Spinal cord (tissue), 10 donors: ENCODE data around the gene HS3ST3B1. TPM values are rescaled to one million over a fixed set of nuclear protein-coding genes. Genes with fewer than 3 reads are reported as not detected.

Source experiments
- DNase-seq, 6 donors: peaks; one replicate each; pipeline versions ENCODE4 v3.0.0 to v3.0.0-alpha.2; 2013 to 2015; ENCODE audit warnings: low spot score in 6 of 6, low read depth in 4 of 6
- H3K27ac ChIP-seq: one replicate; pipeline ENCODE4 v1.5.1; 2013; ENCODE audit warnings: low read depth, low read length, control low read depth
- H3K27me3 ChIP-seq: one replicate; pipeline ENCODE4 v1.6.1; 2013; ENCODE audit warnings: low read length; ENCODE audit not compliant: control insufficient read depth, insufficient read depth
- H3K36me3 ChIP-seq: one replicate; pipeline ENCODE4 v1.6.1; 2013; ENCODE audit warnings: low read length; ENCODE audit not compliant: control insufficient read depth, insufficient read depth
- H3K4me1 ChIP-seq: one replicate; pipeline ENCODE4 v1.6.1; 2013; ENCODE audit warnings: low read length; ENCODE audit not compliant: control insufficient read depth, insufficient read depth
- H3K4me3 ChIP-seq: one replicate; pipeline ENCODE4 v1.5.1; 2013; ENCODE audit warnings: low read depth, low read length, control low read depth
- H3K9me3 ChIP-seq: one replicate; pipeline ENCODE4 v1.6.1; 2013; ENCODE audit warnings: low read length; ENCODE audit not compliant: control insufficient read depth, insufficient read depth
- WGBS: methylation state at CpG from one replicate; pipeline ENCODE4 v1.1.5; 2013; ENCODE audit warnings: missing lambda C conversion rate; ENCODE audit not compliant: insufficient coverage; 5-methylcytosine and 5-hydroxymethylcytosine counted together
- polyA plus RNA-seq, 2 donors: library from polyadenylated mRNA; unstranded; fragments of 120-200 nt; gene quantifications; one replicate each; pipeline ENCODE4 v1.2.1, GENCODE V29; 2013; ENCODE audit not compliant: insufficient read length in 2 of 2
- total RNA-seq, 2 donors: library from RNA; depleted of rRNA in 1 of 2; stranded (reverse); fragments of 120-200 nt in 1 of 2; fragments of >200 nt in 1 of 2; gene quantifications; one replicate each; pipeline versions ENCODE4 v1.2.3 to v1.2.4, GENCODE V29; 2013 to 2014
- donor health status: healthy.

The HS3ST3B1 gene
- total and polyA plus RNA-seq, 4 donors: 3.9 to 9.0 (median 7.5) TPM

DNA sequence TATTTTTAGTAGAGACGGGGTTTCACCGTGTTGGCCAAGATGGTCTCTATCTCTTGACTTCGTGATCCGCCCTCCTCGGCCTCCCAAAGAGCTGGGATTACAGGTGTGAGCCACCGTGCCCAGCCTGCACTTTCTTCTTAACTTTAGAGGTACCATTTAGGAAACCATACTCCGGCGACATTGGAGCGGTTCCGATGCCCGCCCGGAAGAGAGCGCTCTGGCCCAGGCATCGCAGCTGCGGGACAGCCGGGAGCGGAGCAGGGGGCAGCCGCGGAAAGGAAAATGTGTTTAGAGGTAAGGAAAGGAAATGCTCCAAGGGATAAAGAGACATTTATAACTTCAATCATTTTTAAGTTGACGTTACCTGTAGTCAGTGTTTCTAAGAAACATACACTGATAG lies 6.0 kb upstream of the HS3ST3B1 start:
- peaks cover 57% of the 10 kb centered on the region for H3K27me3 ChIP-seq
- no peak overlapping the region for H3K4me3 ChIP-seq
- DNase-seq: no peak
- peaks cover 33% of the 10 kb centered on the region for H3K4me1 ChIP-seq
- H3K27ac ChIP-seq: no peak overlapping the region
- whole genome bisulfite sequencing: 63% methylated on average over 6 of the region's 20 CpGs
- no peaks in the 10 kb centered on the region for H3K36me3 ChIP-seq
- H3K9me3 ChIP-seq: no peaks in the 10 kb centered on the region

DNA sequence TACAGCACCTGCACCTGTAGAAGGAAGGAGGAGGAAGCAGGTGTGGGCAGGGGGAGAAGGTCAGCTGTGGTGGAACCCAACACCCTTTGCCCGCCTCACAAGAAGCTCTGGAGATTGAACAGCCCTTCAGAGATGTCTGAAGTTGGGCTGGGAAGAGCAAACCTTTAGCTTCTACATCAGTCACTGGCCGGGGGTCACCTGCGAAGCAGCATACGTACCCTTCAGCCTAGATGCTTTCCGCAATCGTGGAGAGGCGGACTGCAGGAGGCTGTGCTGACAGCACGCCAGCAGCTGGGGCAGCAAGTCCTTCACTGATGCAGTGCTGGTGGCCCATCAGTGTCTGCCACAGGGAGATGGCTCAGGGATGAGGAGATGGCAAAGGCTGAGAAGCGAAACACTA lies 5.2 kb upstream of the HS3ST3B1 start:
- 90% methylated on average over 8 of the region's 9 CpGs for WGBS

DNA sequence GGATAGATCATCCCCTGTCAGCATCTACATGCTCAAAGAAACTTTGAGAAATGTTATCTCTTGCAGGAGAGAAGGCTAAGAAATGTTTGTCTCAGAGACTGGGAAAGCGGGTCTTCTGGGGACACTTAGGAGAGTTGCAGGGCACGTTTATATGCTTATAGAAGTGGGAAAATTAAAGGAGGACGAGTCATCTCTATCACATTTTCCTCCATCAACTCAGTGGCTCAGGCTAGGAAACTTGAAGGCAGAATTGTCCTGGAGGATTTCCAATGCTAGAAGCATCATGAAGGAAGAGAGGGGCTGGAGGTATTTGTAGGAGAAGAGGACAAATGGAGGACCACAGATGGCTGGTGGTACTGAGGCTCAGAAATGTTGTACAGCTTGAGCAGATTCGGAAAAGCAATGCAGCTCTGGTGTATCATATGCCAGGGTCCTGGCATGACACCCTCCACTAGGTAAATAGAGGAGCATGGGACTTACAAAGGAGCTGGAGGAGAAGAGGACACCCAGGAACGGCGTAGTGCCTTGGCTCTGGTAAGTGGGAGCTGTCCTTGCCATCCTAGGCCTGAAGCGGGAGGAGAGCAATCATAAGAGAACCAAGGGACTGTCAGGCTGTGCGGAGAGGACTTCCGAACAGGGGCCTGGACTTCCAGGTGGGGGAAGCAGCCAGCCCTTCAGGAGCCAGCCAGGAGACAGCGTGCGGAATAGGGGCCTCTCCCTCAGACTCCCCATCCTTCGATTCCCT lies 4.5 kb upstream of the HS3ST3B1 start:
- H3K9me3 ChIP-seq: no peaks in the 10 kb centered on the region
- peaks cover 70% of the 10 kb centered on the region for H3K27me3 ChIP-seq
- no peak overlapping the region for H3K27ac ChIP-seq
- WGBS: 65% methylated on average over 10 of the region's 12 CpGs
- H3K4me1 ChIP-seq: peaks cover 44% of the 10 kb centered on the region
- H3K36me3 ChIP-seq: no peaks in the 10 kb centered on the region
- DNase-seq: no peak
- no peak overlapping the region for H3K4me3 ChIP-seq

More for the DNA sequence above, 5.2 kb upstream of the HS3ST3B1 start:
- Histone ChIP-seq H3K9me3 (no peaks in the 10 kb centered on the region), H3K27ac (no peak overlapping the region), H3K27me3 (peaks cover 65% of the 10 kb centered on the region), H3K4me1 (peaks cover 38% of the 10 kb centered on the region), H3K36me3 (no peaks in the 10 kb centered on the region), H3K4me3 (no peak overlapping the region)
- DNase-seq: no peak

DNA sequence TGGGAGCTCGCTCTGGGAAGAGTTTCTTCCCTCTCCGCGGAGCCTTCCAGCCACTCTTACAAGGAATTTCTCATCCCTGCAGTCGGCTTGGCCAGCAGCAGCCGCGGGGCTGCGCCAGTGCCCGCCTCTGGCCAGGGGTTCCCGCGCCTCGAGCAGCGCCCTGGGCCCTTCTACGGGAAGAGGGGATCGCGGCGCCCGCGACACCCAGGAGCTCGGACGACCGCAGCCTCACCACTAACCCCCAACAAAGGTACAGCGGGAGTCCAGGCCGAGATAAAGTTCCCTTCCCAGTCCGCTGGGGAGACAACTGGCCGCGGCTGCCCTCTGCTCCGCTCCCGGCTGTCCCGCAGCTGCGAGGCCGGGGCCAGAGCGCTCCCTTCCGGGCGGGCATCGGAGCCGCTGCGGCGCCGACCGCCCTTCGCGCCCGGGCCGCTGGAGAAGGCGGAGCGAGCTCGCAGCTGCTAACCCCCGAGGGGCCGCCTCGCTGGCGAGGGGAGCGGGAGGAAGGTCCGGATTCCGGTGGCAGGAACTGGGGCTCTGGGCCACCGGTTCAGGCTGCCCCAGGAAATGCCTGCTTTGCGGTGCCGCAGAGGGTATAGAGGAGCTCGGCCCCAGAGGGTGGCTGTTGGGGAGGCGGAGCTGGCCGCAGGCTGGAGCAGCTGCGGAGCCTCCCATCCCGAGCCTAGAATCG lies 3.6 kb upstream of the HS3ST3B1 start:
- Histone ChIP-seq H3K27ac (no peak overlapping the region), H3K27me3 (peaks cover 79% of the 10 kb centered on the region), H3K4me3 (no peak overlapping the region), H3K4me1 (peaks cover 52% of the 10 kb centered on the region), H3K36me3 (no peaks in the 10 kb centered on the region), H3K9me3 (no peaks in the 10 kb centered on the region)
- WGBS: 3% methylated on average over 63 of the region's 63 CpGs
- DNase-seq: peak in 1 of 6 donors; percentile 30

DNA sequence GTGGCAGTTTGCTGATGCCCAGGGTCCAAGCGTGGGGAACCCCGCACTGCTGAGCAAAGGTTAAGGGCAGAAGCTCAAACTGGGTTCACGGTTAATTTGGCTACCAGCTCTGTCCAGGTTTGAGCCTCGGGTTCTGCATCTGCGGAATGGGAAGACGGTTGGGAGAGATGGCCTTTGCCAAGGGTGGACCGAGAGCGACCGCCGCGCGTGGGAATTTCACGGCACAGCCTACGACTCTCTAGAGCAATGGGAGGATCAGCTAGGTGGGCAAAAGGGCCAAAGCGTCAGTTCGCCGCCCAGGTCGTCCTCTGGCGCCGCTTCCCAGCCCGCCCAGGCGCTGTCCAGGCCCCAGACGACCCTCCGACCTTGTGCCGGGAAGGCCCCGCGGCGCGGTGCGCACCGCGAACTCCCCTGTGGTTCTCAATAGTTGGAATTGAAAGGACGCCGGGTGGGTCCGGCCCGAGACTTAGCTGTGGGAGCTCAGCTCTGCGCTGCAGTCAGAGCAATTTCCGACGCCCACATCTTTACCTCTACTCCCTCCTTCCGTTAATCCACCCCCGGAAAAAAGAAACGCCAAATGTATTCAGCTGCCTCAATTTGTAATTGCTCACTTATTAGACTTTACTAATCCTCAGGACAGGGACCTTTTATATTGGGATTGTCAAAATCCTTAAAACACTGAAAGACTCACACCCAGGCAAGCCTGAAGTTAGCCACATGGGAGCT lies 2.5 kb upstream of the HS3ST3B1 start:
- H3K4me1 ChIP-seq: peaks cover 61% of the 10 kb centered on the region
- H3K9me3 ChIP-seq: no peaks in the 10 kb centered on the region
- H3K4me3 ChIP-seq: no peak overlapping the region
- H3K27me3 ChIP-seq: peaks cover 86% of the 10 kb centered on the region
- WGBS: 17% methylated on average over 39 of the region's 42 CpGs
- no peaks in the 10 kb centered on the region for H3K36me3 ChIP-seq
- H3K27ac ChIP-seq: no peak overlapping the region
- no peak for DNase-seq

DNA sequence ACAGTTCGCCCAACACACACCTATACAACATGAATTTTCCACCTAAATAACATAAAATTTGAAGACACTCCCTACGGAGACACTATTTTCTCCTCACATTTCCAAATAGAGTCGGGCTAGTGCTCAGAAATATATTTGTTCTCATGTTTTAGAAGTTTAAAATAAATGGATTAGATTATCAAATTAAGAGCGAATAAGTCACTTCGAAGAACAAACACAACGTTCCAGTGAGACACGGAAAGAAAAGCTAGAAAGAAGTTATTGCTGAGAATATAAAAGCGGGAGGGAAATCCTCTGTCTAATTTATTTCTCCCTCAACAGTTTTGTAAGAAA lies 2.0 kb upstream of the HS3ST3B1 start:
- Histone ChIP-seq H3K27me3 (peaks cover 88% of the 10 kb centered on the region), H3K4me1 (peaks cover 67% of the 10 kb centered on the region), H3K4me3 (peak overlapping the region; percentile 24), H3K9me3 (no peaks in the 10 kb centered on the region), H3K36me3 (no peaks in the 10 kb centered on the region), H3K27ac (no peak overlapping the region)
- WGBS: no CpG with 5 or more reads among the region's 8 CpGs
- peak in 1 of 6 donors; percentile 29 for DNase-seq

DNA sequence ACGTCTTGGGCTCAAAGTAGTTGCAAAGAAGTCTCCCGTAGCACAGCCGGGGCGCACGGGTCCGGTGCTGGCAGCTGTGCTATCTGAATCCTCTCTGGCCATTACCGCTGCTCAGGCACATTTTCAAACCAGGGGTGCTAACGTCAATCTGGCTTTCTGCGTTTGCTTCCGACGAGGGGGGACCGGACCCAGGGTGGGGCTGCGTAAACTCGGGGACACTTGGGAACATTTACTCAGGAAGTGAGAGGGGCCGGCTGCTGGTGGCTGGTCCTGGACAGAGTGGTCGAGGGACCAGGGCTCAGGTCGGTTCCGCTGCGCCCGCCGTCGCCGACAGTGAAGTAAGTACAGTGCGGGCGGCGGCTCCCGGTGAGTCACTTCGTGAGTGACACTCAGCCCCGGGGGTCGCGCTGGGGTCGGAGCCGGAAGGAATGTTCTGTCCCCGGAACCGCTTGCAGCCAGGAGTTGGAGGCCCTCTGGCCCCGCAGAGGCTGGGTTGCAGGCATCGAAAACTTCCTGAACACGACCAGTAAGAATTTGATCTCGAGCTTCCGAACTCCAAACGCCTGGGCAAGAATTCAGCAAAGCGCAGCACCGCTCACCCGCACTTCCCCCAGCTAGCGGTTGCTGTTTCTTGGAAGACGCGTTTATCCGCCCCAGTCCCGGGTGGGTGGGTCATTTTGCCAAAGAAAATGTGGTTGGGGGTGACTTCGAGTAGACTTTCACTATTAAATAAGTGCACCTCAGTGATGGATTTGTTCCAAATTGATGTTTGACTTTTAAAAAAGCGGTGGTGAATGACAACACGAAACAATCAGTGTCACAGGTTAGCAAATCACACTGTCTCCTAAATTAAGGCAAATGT lies 1.4 kb upstream of the HS3ST3B1 start:
- peak in 2 of 6 donors; percentile 33 to 42 for DNase-seq
- Histone ChIP-seq H3K4me1 (peaks cover 72% of the 10 kb centered on the region), H3K27me3 (peaks cover 94% of the 10 kb centered on the region), H3K9me3 (no peaks in the 10 kb centered on the region), H3K27ac (no peak overlapping the region), H3K36me3 (no peaks in the 10 kb centered on the region), H3K4me3 (peak overlapping the region; percentile 24)
- 4% methylated on average over 48 of the region's 52 CpGs for WGBS

DNA sequence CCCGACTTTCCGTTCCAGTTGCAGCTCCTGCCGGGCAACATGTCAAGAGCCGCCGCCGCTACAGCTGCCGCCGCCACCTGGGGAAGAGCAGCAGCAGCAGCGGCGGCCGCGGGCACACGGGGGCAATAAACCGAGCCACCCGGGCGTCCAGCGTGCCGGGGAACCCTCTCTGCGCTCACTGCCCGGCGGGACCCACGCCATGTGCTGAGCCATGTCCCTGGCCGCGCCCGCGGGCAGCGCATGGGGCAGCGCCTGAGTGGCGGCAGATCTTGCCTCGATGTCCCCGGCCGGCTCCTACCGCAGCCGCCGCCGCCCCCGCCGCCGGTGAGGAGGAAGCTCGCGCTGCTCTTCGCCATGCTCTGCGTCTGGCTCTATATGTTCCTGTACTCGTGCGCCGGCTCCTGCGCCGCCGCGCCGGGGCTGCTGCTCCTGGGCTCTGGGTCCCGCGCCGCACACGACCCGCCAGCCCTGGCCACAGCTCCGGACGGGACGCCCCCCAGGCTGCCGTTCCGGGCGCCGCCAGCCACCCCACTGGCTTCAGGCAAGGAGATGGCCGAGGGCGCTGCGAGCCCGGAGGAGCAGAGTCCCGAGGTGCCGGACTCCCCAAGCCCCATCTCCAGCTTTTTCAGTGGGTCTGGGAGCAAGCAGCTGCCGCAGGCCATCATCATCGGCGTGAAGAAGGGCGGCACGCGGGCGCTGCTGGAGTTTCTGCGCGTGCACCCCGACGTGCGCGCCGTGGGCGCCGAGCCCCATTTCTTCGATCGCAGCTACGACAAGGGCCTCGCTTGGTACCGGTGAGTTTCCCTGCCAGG lies 604 bp downstream of the HS3ST3B1 start:
- peak in 2 of 6 donors; percentile 50 to 60 for DNase-seq

More for the DNA sequence above, 604 bp downstream of the HS3ST3B1 start:
- Histone ChIP-seq H3K9me3 (no peaks in the 10 kb centered on the region), H3K4me3 (peak overlapping the region; percentile 55), H3K36me3 (no peaks in the 10 kb centered on the region), H3K27me3 (peaks cover 92% of the 10 kb centered on the region), H3K27ac (peak overlapping the region; percentile 77), H3K4me1 (peaks cover 71% of the 10 kb centered on the region)
- WGBS: under 1% methylated on average over 90 of the region's 90 CpGs
